ENCODE measurements around the gene LCN12. TPM values are rescaled to one million over a fixed set of nuclear protein-coding genes. Genes with fewer than 3 reads are reported as not detected.

LCN12 gene
- total and polyA plus RNA-seq, 2 experiments from 2014 or later = 11.4 to 19.7 TPM

DNA sequence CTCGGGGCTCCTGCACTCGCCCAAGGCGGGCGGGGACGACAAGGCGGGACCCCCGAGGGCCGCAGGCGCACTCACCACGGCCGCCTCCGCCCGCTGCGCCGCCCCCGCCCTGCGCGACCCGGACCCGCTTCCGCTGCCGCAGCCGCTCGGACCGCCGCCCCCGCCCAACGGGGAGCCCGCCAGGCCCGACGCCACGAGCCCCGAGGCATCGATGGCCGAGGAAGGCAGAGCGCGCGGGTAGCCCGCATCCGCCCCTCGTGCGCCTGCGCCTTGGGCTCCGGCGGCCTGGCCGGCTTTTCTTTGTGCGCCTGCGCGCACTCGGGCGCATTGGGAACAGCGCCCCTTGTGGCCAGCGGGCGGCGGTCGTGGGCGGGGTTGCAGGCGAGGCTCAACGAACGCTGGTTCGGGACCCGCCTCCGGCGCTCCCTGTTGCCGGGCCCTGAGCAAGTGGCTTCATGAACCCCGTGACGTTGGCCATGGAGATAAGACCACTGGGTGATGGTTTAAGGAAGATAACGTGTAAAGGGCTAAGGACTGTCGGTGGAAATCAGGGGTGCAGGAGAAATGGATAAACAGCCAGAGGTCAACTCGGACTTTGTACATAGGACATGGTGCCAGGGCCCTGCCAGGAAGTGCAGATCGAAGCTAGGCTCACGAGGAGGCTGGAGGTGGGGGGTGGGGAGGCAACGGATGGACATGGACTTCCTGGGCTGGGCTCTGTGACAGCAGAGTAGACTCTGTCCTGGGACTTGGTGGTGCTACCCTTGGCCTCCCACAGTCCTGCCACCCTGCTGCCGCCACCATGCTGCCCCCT, 7.3 kb upstream of the LCN12 start, which contains the start of the genes C8G and FBXW5:
TSS of gene C8G (plus strand) at position 725 of the 814 bp plus-strand sequence. CDS start at position 803, 78 bp downstream.
TSS of gene FBXW5 (minus strand) at position 220 of the 814 bp plus-strand sequence. CDS start 655 bp downstream, outside the sequence.
- TF ChIP-seq CTCF (IDR thresholded peaks at IDR 0.05; ENCODE audit: low read depth, low read length) = peak; percentile 90
- H3K27ac ChIP-seq = peak within 1 kb of the TSS; percentile 85
- H3K27me3 ChIP-seq = no peaks in the 10 kb centered on the region
- no peaks in the 10 kb centered on the region for H3K9me3 ChIP-seq (ENCODE audit: low read depth)
- H3K4me1 ChIP-seq (ENCODE audit: low read depth) = peaks cover 7% of the 10 kb centered on the region
- peak; percentile 96 to 97 for DNase-seq (ENCODE audit: low read depth in 1 of 2, low spot score in 1 of 2)
- H3K4me3 ChIP-seq = peak within 1 kb of the TSS; percentile 77
- peaks cover 26% of the 10 kb centered on the region for H3K36me3 ChIP-seq

DNA sequence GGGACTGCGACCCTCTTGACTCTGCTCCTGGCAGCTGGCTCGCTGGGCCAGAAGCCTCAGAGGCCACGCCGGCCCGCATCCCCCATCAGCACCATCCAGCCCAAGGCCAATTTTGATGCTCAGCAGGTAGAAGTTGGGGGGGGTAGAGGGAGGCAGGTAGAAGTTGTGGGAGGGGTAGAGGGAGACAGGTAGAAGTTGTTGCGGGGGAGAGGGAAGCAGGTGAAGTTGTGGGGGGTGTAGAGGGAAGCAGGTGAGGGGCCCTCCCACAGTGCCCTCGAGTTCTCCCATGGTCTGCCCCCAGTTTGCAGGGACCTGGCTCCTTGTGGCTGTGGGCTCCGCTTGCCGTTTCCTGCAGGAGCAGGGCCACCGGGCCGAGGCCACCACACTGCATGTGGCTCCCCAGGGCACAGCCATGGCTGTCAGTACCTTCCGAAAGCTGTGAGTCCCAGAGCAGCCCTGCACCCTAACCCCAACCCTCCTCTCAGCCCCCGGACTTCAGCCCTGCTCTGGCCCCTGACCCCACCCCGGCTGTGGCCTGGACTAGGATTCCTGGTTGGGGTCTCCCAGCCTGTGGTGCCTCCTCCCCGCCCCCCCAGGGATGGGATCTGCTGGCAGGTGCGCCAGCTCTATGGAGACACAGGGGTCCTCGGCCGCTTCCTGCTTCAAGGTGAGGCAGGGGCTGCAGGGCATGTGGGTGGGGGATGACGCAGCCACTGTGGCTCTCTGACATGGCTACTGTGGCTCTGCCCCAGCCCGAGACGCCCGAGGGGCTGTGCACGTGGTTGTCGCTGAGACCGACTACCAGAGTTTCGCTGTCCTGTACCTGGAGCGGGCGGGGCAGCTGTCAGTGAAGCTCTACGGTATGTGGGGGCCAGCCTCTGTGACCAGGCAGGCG, 6.5 kb upstream of the LCN12 start:
- H3K9me3 ChIP-seq (ENCODE audit: low read depth) = no peaks in the 10 kb centered on the region
- peaks cover 18% of the 10 kb centered on the region for H3K36me3 ChIP-seq
- no peak overlapping the region for H3K4me3 ChIP-seq
- TF ChIP-seq CTCF (IDR thresholded peaks at IDR 0.05; ENCODE audit: low read depth, low read length) = no peak
- H3K27ac ChIP-seq = no peak overlapping the region
- DNase-seq (ENCODE audit: low read depth in 1 of 2, low spot score in 1 of 2) = no peak
- peaks cover 12% of the 10 kb centered on the region for H3K4me1 ChIP-seq (ENCODE audit: low read depth)
- no peaks in the 10 kb centered on the region for H3K27me3 ChIP-seq

DNA sequence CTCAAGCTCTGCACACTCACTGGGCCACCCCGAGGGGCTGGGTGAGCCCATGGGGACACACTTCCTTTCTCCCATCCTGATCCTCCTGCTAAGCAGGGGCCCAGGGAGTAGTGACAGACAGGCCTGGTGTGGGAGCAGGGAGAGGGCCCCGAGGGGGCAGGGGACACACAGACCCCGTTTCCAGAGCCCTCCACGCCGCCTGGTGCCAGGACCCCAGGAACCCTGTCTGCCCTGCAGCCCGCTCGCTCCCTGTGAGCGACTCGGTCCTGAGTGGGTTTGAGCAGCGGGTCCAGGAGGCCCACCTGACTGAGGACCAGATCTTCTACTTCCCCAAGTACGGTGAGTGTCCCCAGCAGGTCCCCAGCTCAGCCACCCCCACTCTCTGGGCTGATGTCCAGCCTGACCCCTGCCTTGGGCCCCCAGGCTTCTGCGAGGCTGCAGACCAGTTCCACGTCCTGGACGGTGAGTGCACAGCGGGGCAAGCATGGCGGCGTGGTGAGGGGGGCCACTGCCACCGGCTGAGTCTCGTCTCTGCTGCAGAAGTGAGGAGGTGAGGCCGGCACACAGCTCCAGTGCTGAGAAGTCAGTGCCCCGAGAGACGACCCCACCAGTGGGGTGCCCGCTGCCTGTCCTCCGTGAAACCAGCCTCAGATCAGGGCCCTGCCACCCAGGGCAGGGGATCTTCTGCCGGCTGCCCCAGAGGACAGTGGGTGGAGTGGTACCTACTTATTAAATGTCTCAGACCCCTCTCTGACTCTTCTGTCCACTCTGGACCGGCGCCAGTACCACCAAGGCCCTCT, 5.6 kb upstream of the LCN12 start:
- Histone ChIP-seq H3K4me1 (ENCODE audit: low read depth) (peaks cover 17% of the 10 kb centered on the region), H3K36me3 (peaks cover 10% of the 10 kb centered on the region)
- TF ChIP-seq CTCF (IDR thresholded peaks at IDR 0.05; ENCODE audit: low read depth, low read length) = no peak

DNA sequence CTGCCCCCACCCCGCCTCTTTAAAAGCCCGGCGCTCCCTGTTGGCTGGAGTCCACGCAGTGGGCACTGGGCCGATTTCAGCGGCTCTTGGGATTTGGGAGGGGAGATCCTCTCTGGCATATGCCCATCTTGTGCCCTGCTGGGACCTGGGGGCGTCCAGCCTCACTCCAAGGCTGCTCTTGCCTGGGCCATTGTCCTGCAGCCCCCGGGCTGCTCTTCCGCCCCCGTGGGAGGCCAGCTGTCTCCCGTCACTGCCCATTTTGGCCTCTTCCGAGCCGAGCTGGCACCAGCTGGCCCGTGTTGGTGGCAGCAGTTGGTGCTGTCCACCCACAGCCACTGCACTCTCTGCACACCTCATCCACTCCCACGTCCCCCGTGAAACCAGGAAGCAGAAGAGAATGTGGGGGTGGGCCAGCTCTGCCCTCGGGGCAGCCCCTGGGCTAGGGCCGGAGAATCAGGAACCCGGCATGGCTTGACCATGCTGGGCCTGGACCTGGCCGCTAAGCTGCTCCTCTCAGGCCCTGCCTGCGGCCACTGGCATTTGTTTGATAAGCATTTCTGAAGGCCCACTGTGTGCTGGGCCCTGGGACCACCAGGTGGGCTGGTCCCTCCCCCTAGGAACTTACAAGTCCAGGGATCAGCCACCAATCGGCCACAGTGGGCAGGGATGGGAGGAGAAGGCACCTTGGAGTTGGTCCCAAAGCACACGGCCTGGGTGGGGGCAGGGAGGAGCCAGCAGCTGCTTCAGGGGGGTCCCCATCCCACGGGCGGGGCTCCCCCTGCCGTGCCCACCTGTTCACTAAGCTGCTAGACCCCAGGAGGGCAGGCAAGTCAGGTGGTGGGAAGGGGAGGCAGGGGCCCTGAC, 4.8 kb upstream of the LCN12 start:
- Histone ChIP-seq H3K9me3 (ENCODE audit: low read depth) (no peaks in the 10 kb centered on the region), H3K27me3 (no peaks in the 10 kb centered on the region), H3K4me3 (no peak overlapping the region), H3K27ac (no peak overlapping the region), H3K4me1 (ENCODE audit: low read depth) (peaks cover 17% of the 10 kb centered on the region), H3K36me3 (peaks cover 2% of the 10 kb centered on the region)
- no peak for TF ChIP-seq CTCF (IDR thresholded peaks at IDR 0.05; ENCODE audit: low read depth, low read length)
- DNase-seq (ENCODE audit: low read depth in 1 of 2, low spot score in 1 of 2) = no peak

More for the DNA sequence above, 5.6 kb upstream of the LCN12 start:
- Histone ChIP-seq H3K27ac (no peak overlapping the region), H3K9me3 (ENCODE audit: low read depth) (no peaks in the 10 kb centered on the region), H3K4me3 (no peak overlapping the region), H3K27me3 (no peaks in the 10 kb centered on the region)
- no peak for DNase-seq (ENCODE audit: low read depth in 1 of 2, low spot score in 1 of 2)
